ENCODE results near the gene AMER2.

GRCh38 chr13:25151626-25152195 is 20.4 kb downstream of the AMER2 start:
- TF ChIP-seq, protein P1, sequence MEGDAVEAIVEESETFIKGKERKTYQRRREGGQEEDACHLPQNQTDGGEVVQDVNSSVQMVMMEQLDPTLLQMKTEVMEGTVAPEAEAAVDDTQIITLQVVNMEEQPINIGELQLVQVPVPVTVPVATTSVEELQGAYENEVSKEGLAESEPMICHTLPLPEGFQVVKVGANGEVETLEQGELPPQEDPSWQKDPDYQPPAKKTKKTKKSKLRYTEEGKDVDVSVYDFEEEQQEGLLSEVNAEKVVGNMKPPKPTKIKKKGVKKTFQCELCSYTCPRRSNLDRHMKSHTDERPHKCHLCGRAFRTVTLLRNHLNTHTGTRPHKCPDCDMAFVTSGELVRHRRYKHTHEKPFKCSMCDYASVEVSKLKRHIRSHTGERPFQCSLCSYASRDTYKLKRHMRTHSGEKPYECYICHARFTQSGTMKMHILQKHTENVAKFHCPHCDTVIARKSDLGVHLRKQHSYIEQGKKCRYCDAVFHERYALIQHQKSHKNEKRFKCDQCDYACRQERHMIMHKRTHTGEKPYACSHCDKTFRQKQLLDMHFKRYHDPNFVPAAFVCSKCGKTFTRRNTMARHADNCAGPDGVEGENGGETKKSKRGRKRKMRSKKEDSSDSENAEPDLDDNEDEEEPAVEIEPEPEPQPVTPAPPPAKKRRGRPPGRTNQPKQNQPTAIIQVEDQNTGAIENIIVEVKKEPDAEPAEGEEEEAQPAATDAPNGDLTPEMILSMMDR (IDR thresholded peaks at IDR 0.05): no peak
- TF ChIP-seq POLR2AphosphoS5 (IDR thresholded peaks at IDR 0.05) (no peak), POLR2A (IDR thresholded peaks at IDR 0.05) (no peak)
